Common myeloid progenitor, CD34-positive (primary cell): ENCODE measurements around the gene PRKAG2.
"Not testable (repeated sequence)": the region's sequence is repeated elsewhere in the genome, so short reads cannot be mapped to it uniquely, and the experiment has no call there.

Source experiments
- CTCF ChIA-PET: fragments of 350-600 bp; sonication (Branson Sonifier 250); formaldehyde crosslinking; loops from one replicate; lab custom pipeline; 2021; ENCODE audit warnings: antibody characterized with exemption; lab: Charles Lee
- POLR2A ChIA-PET: fragments of 350-600 bp; sonication (Branson Sonifier 250); formaldehyde crosslinking; loops from one replicate; lab custom pipeline; 2021; ENCODE audit warnings: antibody characterized with exemption; lab: Charles Lee
- DNase-seq, 3 donors: peaks; one replicate each; pipeline versions ENCODE4 v3.0.0 to v3.0.0-alpha.2; 2013
- H3K27ac ChIP-seq, 2 experiments: 1 replicate in 1 of 2; 2 replicates in 1 of 2; pipeline ENCODE4 v1.7.0; 2013; ENCODE audit warnings: inconsistent platforms in 2 of 2, low read length in 2 of 2, mild to moderate bottlenecking in 2 of 2, low read depth in 1 of 2, moderate library complexity in 1 of 2; ENCODE audit not compliant: severe bottlenecking in 2 of 2, insufficient read depth in 1 of 2, poor library complexity in 1 of 2
- H3K27me3 ChIP-seq, 5 experiments: replicated peaks in 2 of 5; 1 replicate in 3 of 5; 2 replicates in 2 of 5; pipeline versions ENCODE4 v1.6.1 to v1.7.0; 2013; ENCODE audit warnings: low read length in 4 of 5, mild to moderate bottlenecking in 2 of 5, moderate library complexity in 2 of 5, inconsistent platforms in 1 of 5; ENCODE audit not compliant: insufficient read depth in 5 of 5, control insufficient read depth in 4 of 5
- H3K36me3 ChIP-seq, 4 experiments: 1 replicate in 2 of 4; 2 replicates in 2 of 4; pipeline versions ENCODE4 v1.6.1 to v1.7.0; 2013; ENCODE audit warnings: low read length in 3 of 4, control low read depth in 1 of 4, mild to moderate bottlenecking in 1 of 4; ENCODE audit not compliant: control insufficient read depth in 4 of 4, insufficient read depth in 4 of 4
- H3K4me1 ChIP-seq, 4 experiments: 1 replicate in 3 of 4; 2 replicates in 1 of 4; pipeline versions ENCODE4 v1.6.1 to v1.7.1; 2013; ENCODE audit warnings: low read length in 3 of 4, mild to moderate bottlenecking in 3 of 4, control low read depth in 1 of 4, inconsistent platforms in 1 of 4, moderate library complexity in 1 of 4; ENCODE audit not compliant: control insufficient read depth in 4 of 4, insufficient read depth in 4 of 4; ENCODE audit errors: control extremely low read depth in 1 of 4
- H3K4me3 ChIP-seq, 7 experiments: 1 replicate in 4 of 7; 2 replicates in 3 of 7; pipeline versions ENCODE4 v1.5.1 to v1.7.0; 2013; ENCODE audit warnings: mild to moderate bottlenecking in 7 of 7, low read length in 6 of 7, moderate library complexity in 6 of 7, inconsistent platforms in 2 of 7, low read depth in 2 of 7, control low read depth in 1 of 7; ENCODE audit not compliant: insufficient read depth in 4 of 7, control insufficient read depth in 1 of 7; ENCODE audit errors: extremely low read depth in 1 of 7
- H3K9me3 ChIP-seq, 5 experiments: 1 replicate in 4 of 5; 2 replicates in 1 of 5; pipeline versions ENCODE4 v1.6.1 to v1.7.1; 2013; ENCODE audit warnings: low read length in 4 of 5, mild to moderate bottlenecking in 2 of 5, inconsistent platforms in 1 of 5, low read depth in 1 of 5, moderate library complexity in 1 of 5; ENCODE audit not compliant: control insufficient read depth in 4 of 5, insufficient read depth in 2 of 5; ENCODE audit errors: control extremely low read depth in 1 of 5
- WGBS: methylation state at CpG from one replicate; pipeline ENCODE4 v1.1.5; 2013; ENCODE audit not compliant: insufficient coverage; 5-methylcytosine and 5-hydroxymethylcytosine counted together

The PRKAG2 gene

DNA sequence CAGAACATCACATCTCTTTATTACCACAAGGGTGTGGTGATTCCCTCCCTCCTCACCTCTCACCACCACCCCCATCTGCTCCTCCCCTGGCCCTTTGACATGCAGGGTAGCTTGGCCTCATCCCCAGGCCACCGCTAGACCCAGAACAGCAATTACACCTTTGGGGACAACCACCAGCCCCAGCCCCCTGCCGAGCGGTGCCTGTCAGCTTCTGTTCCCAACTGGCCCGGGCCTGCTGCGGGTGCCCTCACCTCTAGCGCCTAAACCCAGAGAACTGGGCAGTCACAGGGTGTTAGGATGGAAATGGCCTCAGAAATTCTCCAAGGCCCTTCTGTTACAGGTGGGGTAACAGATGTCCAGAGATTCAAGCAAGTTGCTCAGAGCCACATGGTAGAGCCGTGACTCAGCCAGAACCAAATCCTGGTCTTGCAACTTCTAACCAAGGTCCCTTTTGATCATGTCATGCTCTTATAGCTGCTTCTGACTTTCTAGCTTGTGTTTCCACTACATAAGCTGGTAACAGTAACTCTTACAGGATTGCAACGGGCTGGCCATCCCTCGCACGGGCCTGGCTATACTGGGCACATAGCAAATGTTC is 78.0 kb downstream of the PRKAG2 start:
- no peak for DNase-seq
- 90% methylated on average over 9 of the region's 10 CpGs for WGBS
- H3K4me1 ChIP-seq = peaks cover 0 to 7% (median 0%) of the 10 kb centered on the region in 4 experiments

DNA sequence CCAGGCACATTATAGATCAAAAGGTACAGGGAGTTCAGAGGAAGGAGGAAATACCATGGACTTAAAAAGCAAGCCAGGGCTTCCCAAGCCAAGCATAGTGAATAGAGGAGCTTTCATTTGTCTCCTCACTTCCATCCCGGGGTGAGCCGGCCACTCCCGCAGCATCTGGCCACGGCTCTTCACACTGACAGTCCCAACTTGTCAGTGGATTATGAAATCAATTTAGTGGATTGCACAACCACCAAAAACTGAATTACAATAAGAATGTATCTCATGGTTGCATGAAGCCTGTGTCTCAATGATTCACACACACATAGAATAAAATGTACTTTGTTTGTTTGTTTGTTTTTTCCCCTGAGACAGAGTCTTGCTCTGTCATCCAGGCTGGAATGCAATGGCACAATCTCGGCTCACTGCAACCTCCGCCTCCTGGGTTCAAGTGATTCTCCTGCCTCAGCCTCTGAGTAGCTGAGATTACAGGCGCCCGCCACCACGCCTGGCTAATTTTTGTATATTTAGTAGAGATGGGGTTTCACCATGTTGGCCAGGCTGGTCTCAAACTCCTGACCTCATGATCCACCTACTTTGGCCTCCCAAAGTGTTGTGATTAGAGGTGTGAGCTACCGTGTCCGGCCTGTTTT is 79.1 kb downstream of the PRKAG2 start:
- DNase-seq, H3K36me3 ChIP-seq, H3K4me3 ChIP-seq, POLR2A ChIA-PET, H3K9me3 ChIP-seq, H3K27me3 ChIP-seq, H3K27ac ChIP-seq, CTCF ChIA-PET: not testable (repeated sequence)
- 94% methylated on average over 6 of the region's 11 CpGs for WGBS
- H3K4me1 ChIP-seq = peaks cover 0 to 11% (median 0%) of the 10 kb centered on the region in 4 experiments

More for the DNA sequence above, 78.0 kb downstream of the PRKAG2 start:
- Histone ChIP-seq H3K36me3 (peaks cover 0 to 6% (median 1%) of the 10 kb centered on the region in 4 experiments), H3K4me3 (no peak overlapping the region), H3K27me3 (no peaks in the 10 kb centered on the region), H3K9me3 (no peaks in the 10 kb centered on the region), H3K27ac (no peak overlapping the region)
- POLR2A ChIA-PET = no interaction called here
- CTCF ChIA-PET = interaction anchor here (1.3 to 2.0 kb wide), 3 partner anchors 16 to 23 kb away, joined by 3 to 6 read pairs (median 3); no protein-coding TSS in a partner anchor

DNA sequence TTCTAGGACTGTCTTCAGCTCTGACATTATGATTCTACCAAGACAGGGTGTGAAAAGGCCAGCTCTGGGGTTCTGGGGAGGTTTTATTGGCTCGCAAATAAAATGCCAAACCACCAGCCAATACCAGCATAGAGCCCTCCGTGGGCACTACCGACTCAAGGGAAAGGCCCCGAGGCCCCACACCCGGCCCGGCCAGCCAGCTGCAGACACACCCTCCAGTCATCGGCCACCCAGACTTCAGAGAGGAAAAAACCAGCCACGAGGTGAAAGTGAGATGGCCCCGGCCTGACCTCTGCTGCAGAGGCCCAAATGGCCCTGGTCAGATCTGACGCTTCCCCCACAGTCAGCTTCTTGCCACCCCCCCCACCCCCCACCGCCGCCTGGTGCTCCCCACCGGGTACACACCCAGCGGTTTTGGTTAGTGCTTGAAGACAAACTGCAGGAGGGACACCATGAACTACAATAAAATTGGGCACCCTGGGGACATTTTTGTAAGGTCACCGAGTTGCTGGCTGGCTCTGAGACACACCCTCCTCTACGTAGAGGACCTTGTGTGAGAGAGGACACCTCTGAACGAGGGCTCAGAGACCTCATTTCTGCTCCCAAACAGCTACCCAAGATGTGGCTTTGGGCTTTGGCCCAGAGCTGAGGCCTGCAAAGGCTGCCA is 79.9 kb downstream of the PRKAG2 start:
- POLR2A ChIA-PET = no interaction called here

DNA sequence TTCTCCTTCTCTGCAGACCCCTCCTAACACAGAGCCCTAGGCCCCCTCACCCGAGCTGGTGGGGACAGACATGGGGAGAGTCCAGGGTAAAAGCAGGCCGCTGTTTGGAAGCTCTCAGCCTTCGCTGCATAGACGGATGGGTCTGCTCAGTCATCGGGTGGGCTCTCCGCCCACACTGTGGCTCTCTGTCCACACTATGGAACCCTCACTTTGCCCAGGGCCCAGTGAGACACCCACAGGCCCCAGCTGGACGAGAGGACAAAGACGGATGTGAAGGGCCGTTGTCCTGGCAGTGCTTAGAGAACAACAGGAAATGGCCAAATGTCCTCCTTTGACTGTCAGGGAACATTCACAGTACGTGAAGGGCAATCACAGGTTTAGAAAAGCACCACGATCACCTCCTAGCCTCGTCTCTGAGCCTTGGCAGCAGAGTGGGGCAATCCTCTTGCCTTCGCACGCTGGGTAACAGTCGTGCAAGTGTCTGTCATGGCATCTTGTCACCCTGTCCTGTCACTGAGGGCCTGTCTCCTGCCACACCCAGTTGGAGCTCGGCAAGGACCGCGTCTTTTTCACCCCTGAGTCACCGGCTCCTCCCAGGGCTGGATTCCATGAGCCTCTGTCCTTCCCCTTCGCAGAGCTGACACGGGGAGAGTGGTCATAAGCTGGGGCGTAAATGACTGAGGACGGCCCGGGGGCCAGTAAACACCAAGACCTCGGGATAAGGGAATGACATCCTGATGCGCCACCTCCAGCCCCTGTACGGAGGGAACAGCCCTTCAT is 80.6 kb downstream of the PRKAG2 start:
- no peak overlapping the region for H3K27ac ChIP-seq
- no peak for DNase-seq
- WGBS = 97% methylated on average over 27 of the region's 27 CpGs
- H3K4me1 ChIP-seq = peaks cover 0 to 11% (median 0%) of the 10 kb centered on the region in 4 experiments
- no peak overlapping the region for H3K4me3 ChIP-seq
- H3K36me3 ChIP-seq = peaks cover 0 to 6% (median 0%) of the 10 kb centered on the region in 4 experiments
- no peaks in the 10 kb centered on the region for H3K9me3 ChIP-seq
- POLR2A ChIA-PET = no interaction called here
- H3K27me3 ChIP-seq = no peaks in the 10 kb centered on the region
- CTCF ChIA-PET = interaction anchor here (0.6 to 1.1 kb wide), 3 partner anchors 13 to 331 kb away, joined by 3 to 4 read pairs (median 4); no protein-coding TSS in a partner anchor

More for the DNA sequence above, 79.9 kb downstream of the PRKAG2 start:
- Histone ChIP-seq H3K27me3 (no peaks in the 10 kb centered on the region), H3K36me3 (peaks cover 0 to 6% (median 0%) of the 10 kb centered on the region in 4 experiments), H3K4me1 (peaks cover 0 to 11% (median 0%) of the 10 kb centered on the region in 4 experiments), H3K4me3 (no peak overlapping the region), H3K27ac (no peak overlapping the region), H3K9me3 (no peaks in the 10 kb centered on the region)
- no peak for DNase-seq
- CTCF ChIA-PET = interaction anchor here (1.0 to 1.1 kb wide), 2 partner anchors 14 to 15 kb away, joined by 4 read pairs; no protein-coding TSS in a partner anchor
- WGBS = 98% methylated on average over 14 of the region's 17 CpGs

DNA sequence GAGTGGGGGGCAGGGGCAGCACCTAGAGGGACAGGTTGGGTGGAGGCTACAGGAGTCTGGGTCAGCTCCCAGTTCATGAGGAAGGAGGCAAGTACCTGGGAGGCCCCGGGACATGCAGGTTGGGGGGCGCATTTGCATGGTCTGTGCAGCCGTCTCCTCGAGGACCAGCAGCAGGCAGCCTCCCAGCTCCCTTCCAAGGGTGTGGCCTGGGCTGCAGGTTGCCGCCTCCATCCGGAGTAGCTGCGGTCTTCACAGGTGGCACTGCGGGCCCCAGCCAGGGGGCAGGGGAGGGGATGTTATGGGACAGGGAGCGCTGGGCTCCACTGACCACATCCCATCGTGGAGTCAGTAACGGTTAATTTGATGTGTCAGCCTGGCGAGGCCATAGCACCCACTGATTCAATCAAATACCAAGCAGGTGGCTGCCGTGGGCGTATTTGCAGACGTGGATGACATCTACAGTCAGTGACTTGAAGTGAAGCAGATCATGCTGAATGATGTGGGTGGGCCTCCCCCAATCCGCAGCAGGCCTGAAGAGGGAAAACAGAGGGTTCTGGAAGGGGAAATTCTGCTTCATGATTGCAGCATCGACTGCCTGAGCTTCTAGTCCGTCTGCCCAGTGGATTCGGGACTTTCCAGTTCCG is 81.6 kb downstream of the PRKAG2 start:
- 92% methylated on average over 12 of the region's 20 CpGs for WGBS
- no peak for DNase-seq
- POLR2A ChIA-PET = no interaction called here

DNA sequence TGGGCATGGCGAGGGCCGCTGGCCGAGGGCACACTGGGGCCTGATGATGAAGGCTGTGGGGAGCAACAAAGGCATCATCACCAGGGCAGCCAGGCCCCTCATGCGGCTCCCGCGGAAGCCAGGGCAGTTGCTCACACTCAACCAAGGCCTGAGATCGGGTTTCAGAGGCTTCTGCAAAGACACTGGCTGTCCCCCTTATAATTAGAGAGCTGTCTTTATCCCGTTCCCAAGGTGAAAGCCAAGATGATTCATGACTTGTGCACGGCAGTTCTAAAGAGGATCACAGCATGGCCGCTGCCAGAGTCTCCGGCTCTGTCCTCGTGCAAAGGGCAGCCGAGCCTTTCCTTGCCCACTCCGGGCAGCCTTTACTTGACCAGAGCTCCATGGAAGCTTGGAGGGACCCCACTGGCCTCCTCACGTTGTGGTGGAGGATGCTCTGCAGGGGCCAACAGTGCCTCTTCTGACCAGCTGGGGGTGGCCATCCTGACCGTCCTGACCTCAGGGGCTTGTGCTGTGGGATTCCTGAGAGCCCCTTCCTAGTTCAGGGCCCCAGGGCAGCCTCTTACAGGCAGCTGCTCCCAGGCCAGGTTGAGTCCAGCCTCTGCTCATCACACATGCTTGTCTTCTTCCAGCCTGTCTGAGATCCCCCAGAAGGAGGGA is 82.3 kb downstream of the PRKAG2 start:
- Histone ChIP-seq H3K27me3 (no peaks in the 10 kb centered on the region), H3K4me1 (peaks cover 0 to 11% (median 0%) of the 10 kb centered on the region in 4 experiments), H3K4me3 (no peak overlapping the region), H3K36me3 (peaks cover 0 to 6% (median 0%) of the 10 kb centered on the region in 4 experiments), H3K9me3 (no peaks in the 10 kb centered on the region), H3K27ac (no peak overlapping the region)
- no peak for DNase-seq
- WGBS = 92% methylated on average over 13 of the region's 16 CpGs
- ChIA-PET POLR2A (no interaction called here), CTCF (interaction anchor here (0.6 to 5.2 kb wide), 4 partner anchors 9 to 41 kb away, joined by 3 to 48 read pairs (median 3); no protein-coding TSS in a partner anchor)

More for the DNA sequence above, 81.6 kb downstream of the PRKAG2 start:
- Histone ChIP-seq H3K4me1 (peaks cover 0 to 11% (median 0%) of the 10 kb centered on the region in 4 experiments), H3K27ac (no peak overlapping the region), H3K36me3 (peaks cover 0 to 6% (median 0%) of the 10 kb centered on the region in 4 experiments), H3K4me3 (no peak overlapping the region), H3K9me3 (no peaks in the 10 kb centered on the region), H3K27me3 (no peaks in the 10 kb centered on the region)
- CTCF ChIA-PET = interaction anchor here (0.6 to 5.2 kb wide), 4 partner anchors 10 to 332 kb away, joined by 3 to 48 read pairs (median 3); no protein-coding TSS in a partner anchor
